NCI-H510A (cell line): ENCODE results near the gene SLC25A24.
"Not testable (repeated sequence)": the region's sequence is repeated elsewhere in the genome, so short reads cannot be mapped to it uniquely, and the experiment has no call there.

Experiments
- DNase-seq: peaks from one replicate; lab custom pipeline; 2025; lab: John Stamatoyannopoulos, UW

SLC25A24 gene

GRCh38 chr1:108133148-108133547 lies 67.0 kb downstream of the SLC25A24 start:
- DNase-seq, result not testable (repeated sequence)

DNA sequence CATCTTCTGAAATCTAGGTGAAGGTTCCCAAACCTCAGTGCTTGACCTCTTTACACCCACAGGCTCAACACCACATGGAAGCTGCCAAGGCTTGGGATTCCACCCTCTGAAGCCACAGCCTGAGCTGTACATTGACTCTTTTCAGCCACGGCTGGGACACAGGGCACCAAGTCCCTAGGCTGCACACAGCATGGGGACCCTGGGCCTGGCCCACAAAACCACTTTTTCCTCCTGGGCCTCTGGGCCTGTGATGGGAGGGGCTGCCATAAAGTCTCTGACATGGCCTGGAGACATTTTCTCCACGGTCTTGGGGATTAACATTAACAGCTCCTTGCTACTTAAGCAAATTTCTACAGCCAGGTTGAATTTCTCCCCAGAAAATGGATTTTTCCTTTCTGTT lies 67.8 kb downstream of the SLC25A24 start:
- not testable (repeated sequence) for DNase-seq

DNA sequence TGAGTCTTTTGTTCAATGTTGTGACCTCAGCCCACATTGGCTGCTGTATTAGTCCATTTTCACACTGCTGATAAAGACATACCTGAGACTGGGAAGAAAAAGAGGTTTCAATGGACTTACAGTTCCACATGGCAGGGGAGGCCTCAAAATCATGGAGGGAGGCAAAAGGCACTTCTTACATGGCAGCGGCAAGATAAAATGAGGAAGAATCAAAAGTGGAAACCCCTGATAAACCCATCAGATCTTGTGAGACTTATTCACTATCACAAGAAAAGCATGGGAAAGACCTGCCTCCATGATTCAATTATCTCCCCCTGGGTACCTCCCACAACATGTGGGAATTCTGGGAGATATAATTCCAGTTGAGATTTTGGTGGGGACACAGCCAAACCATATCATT lies 68.9 kb downstream of the SLC25A24 start:
- not testable (repeated sequence) for DNase-seq

DNA sequence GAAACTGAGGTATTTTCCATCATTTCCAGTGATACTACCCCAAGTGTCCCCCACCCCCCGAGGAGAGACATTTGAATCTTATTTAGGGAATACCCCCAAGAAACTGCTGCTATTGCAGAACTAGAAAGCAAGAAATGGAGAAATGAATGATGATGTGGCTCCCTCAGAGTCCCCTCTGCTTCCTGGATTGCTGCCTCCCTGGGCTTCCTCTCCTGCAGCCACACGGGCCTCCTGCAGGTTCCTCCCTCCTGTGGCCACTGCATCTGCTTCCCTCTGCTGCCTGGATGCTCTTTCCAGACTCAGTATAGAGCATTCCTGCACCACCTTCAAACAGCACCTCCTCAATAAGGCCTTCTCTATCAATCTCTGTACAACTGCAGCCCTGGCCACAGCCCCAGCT lies 69.3 kb downstream of the SLC25A24 start:
- DNase-seq, result no peak

DNA sequence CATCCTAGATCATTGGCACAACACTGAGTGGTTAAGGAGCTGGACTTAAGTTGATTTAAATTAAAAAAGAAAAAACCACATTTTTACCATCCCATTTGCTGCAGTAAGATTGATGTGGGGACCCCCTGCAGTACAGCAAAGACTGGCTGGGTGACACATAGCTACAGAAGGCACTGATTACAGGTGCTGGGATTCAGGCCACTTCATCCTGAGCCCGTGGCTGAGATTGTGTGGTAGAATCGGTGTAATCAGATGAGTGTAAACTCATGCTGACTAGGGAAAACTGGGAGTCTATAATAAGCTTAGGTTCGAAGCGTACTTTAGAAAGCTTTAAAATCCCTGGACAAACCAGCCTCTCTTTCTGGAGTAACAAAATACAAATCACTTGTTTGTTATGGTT lies 70.1 kb downstream of the SLC25A24 start:
- DNase-seq, result no peak

GRCh38 chr1:108125312-108126138 lies 74.6 kb downstream of the SLC25A24 start:
- no peak for DNase-seq

DNA sequence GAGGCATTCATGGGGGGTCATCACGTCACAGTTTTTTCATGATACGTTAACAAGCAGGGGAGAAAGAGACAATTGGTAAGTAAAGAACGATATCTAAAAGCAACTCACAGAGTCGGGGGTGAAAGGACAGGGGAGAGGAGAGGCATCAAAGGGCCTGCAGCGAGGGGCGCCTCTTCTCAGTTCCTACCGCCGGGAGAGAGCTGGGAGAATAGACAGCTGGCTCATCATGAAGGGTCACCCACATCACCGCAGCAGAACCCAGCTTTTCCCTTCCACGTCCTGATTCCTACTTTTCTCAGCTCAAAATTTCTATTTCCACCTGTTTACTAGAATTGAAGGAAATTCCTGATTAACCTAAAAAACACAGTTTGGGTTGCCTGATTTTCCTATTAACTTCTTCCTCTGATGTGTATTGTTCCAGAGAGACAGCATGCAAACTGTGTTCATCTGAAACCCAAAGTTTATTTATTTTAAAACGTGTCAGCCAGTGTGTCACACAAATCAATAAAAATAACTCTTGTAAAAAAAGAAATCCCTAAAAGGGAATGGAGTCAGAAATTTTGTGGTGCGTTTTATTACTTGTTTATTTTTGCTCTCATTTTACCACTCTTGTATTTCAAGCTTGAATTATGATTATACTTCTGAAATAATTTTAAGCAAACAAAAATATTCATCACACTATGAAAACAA lies 75.4 kb downstream of the SLC25A24 start:
- no peak for DNase-seq

- DNase-seq, result no peak
These were observed 76.1 kb downstream of the SLC25A24 start for GRCh38 chr1:108124023-108124422.

DNA sequence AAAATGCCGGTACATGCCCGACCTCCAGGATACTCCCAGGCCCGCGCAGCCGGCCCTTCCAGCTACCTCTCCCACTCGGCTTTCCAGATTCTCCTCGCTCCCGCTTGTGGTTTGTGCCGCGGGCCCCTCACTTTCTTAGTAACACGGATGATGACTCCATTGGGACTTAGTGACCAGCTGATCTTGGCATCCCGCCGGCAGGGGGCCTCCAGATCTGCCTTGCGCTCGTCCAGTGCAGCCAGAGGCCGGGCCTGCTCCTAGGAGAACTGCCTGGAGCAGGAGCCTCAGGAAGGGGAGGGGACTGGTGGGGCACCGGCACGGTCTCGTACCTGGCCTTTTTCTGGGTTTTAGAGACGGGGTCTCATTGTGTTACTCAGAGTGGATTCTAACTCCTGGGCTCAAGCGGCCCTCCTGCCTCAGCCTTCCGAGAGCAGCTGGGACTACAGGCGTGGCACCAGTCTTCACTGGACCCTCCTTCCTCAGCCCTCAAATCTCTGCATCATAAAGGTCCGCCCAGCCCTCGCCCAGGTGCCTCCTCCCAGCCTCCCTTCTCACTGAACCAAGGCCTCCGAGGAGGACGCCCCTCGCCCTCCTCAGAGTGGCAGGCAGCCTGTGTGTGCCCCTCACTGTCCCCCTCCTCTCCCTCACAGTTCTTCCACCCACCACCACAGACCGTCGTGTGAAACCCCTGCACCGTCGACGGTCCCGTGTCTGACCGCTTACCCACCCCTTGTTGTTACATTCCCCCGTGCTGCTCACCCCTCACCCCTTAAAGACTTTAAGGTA lies 78.6 kb downstream of the SLC25A24 start:
- DNase-seq, result no peak

GRCh38 chr1:108120163-108120562 lies 80.0 kb downstream of the SLC25A24 start:
- no peak for DNase-seq

- no peak for DNase-seq
These were observed 80.6 kb downstream of the SLC25A24 start for GRCh38 chr1:108119500-108119899.

GRCh38 chr1:108117945-108118902 lies 81.9 kb downstream of the SLC25A24 start:
- no peak for DNase-seq

GRCh38 chr1:108117237-108117636 lies 82.9 kb downstream of the SLC25A24 start:
- DNase-seq, result no peak

DNA sequence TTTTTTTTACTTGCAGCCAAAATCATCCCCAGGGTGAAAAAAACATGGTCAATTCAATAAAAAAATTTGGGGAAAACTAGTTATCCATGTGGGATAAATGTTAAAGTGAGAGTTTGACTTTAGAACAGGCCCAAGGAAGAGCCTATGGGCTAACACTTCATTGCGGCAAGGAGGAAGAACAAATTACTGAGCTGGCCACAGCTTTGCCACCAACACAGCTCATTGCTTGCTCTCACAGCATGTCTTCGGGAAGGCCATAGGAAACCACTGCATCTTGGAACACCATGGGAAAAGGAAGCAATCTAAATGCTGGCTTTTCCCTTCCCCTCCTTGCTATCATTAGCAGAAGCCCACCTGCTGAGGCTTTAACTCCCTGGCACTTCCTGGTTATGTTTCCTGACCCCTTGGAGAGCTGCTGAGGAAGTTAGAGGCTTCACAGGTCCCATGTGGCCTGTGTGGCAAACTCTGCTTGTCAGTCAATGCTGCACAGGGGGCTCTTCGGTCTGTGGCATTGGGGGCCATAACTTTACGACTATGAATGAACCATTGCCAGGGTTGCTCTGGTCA lies 86.0 kb downstream of the SLC25A24 start:
- no peak for DNase-seq

DNA sequence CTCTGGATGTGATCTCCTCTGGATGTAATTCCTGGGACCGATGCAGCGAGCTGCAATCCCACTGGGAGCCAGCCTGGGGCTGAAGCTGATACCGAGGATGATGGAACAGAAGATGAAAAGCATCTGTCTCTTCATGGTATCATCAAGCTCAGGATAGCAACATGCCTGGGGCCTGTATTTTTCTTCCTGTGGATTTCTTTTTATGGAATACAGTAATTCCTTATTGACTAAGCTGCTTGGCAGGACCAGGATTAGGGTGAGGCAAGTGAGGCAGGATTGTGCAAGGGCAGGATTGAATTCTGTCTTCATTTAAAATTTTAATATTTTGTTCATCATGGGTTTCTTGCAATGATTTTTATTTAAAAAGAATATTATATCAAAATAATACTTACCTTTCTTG lies 86.6 kb downstream of the SLC25A24 start:
- no peak for DNase-seq

- DNase-seq, result no peak
These were observed 90.7 kb downstream of the SLC25A24 start for GRCh38 chr1:108109295-108109973.

- DNase-seq, result no peak
These were observed 92.0 kb downstream of the SLC25A24 start for GRCh38 chr1:108108119-108108518.

DNA sequence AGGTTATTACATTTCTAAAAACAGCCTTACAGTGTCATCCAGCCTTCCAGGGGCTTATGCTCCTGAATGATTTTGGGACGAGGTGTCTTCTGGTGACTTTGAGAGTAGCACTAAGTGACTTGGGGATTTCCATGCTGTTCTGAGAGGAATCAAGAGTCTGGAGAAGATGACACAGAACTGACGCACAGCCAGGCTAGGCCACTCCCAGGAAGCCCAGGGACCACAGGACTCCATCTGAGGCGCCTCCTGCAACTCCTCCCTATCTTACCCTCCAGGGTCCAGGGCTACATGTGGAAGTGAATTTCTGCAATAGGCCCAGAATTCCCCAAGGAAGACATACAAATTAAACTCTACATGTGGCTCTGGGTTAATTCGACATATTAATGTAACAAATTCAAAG lies 92.5 kb downstream of the SLC25A24 start:
- DNase-seq, result no peak

GRCh38 chr1:108106775-108107174 lies 93.4 kb downstream of the SLC25A24 start:
- no peak for DNase-seq

DNA sequence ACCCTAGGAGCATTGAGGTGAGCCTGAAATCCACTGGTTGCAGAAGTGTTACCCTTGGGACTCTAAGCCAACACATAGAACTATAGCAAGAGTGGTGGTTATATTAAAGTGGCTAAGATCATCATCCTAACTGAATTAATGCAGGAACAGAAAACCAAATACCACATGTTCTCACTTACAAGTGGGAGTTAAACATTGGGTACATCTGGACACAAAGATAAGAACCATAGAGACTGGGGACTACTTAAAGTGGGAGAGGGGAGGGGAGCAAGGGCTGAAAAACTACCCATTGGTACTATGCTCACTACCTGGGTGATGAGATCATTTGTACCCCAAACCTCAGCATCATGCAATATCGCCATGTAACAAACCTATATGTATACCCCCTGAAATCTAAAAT lies 100.0 kb downstream of the SLC25A24 start:
- no peak for DNase-seq

DNA sequence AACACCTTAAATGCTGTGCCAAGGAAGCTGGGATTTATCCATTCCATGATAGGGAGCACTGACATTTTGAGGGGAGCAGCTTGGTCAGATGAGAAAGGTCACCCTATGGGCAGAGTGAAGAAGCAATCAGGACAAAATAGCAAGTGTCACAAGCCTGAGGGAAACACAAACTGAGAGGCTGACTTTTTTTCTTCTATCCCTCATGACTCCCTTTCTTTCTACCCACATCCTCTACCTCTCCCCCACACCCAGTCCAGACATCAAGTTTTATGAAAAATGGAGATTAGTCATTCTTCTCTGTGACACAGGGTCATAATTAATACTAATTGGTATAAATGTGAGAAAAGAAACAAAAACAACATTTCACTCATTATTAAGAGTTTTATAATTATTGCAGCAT lies 103.1 kb downstream of the SLC25A24 start:
- no peak for DNase-seq
